ENCODE data around the gene RNF144A. TPM values are rescaled to one million over a fixed set of nuclear protein-coding genes. Genes with fewer than 3 reads are reported as not detected.

Gene RNF144A
- total RNA-seq, 1 experiment from 2014 or later, result 9.5 TPM

- intact Hi-C loops (cut with micrococcal nuclease), result loop anchor here (1.0 to 5.0 kb wide), 5 partner anchors 18 to 62 kb away; no protein-coding TSS in a partner anchor
- H3K79me2 ChIP-seq (ENCODE audit: low read length), result no peaks in the 10 kb centered on the region
- H3K4me2 ChIP-seq (ENCODE audit: low read length), result peak overlapping the region; percentile 81
- H3K9me2 ChIP-seq (replicated peaks; ENCODE audit: low read length), result no peaks in the 10 kb centered on the region
- H3K27me3 ChIP-seq (ENCODE audit: low read length), result no peaks in the 10 kb centered on the region
- peaks cover 59% of the 10 kb centered on the region for H3K4me1 ChIP-seq (ENCODE audit: insufficient read depth, low read length)
- ATAC-seq (peak; percentile 60), DNase-seq (peak; percentile 87)
- ChIA-PET CTCF (interaction anchor here (0.5 to 1.1 kb wide), 3 partner anchors 30 to 120 kb away, joined by 3 to 5 read pairs (median 3); no protein-coding TSS in a partner anchor), POLR2A (ENCODE audit: unreplicated experiment) (no interaction called here)
- peak overlapping the region; percentile 98 for H3K27ac ChIP-seq (ENCODE audit: low read length)
- no peaks in the 10 kb centered on the region; the same call in 1 of the 2 replicates for H3K36me3 ChIP-seq (ENCODE audit: low read depth, low read length)
- no TSS peak for BruUV-seq (replicated peaks)
- H2AFZ ChIP-seq (ENCODE audit: low read length), result no peak overlapping the region
- peak overlapping the region; percentile 89 for H3K9ac ChIP-seq (ENCODE audit: low read length)
- no peaks in the 10 kb centered on the region for H4K20me1 ChIP-seq (ENCODE audit: low read length)
- H3K9me3 ChIP-seq (ENCODE audit: low read length), result no peaks in the 10 kb centered on the region
- H3K4me3 ChIP-seq (ENCODE audit: low read length), result peak overlapping the region; percentile 41
- TF ChIP-seq EZH2 (IDR thresholded peaks at IDR 0.05; ENCODE audit: low read length, unreplicated experiment), result no peak
- no peaks in the 10 kb centered on the region for H3F3A ChIP-seq (ENCODE audit: low read length, unreplicated experiment)
Observed at GRCh38 chr2:6977113-6977741, 60.0 kb downstream of the RNF144A start.

- no peaks in the 10 kb centered on the region for H3K27me3 ChIP-seq (ENCODE audit: low read length)
- ChIA-PET POLR2A (ENCODE audit: unreplicated experiment) (no interaction called here), CTCF (interaction anchor here (1.1 kb wide), 1 partner anchor 30 kb away, joined by 3 read pairs; no protein-coding TSS in a partner anchor)
- no peaks in the 10 kb centered on the region for H3K79me2 ChIP-seq (ENCODE audit: low read length)
- H3F3A ChIP-seq (ENCODE audit: low read length, unreplicated experiment), result no peaks in the 10 kb centered on the region
- H3K36me3 ChIP-seq (ENCODE audit: low read depth, low read length), result no peaks in the 10 kb centered on the region; the same call in 1 of the 2 replicates
- no peaks in the 10 kb centered on the region for H3K9me2 ChIP-seq (replicated peaks; ENCODE audit: low read length)
- H3K9ac ChIP-seq (ENCODE audit: low read length), result peak overlapping the region; percentile 89
- no TSS peak for BruUV-seq (replicated peaks)
- TF ChIP-seq CTCF (conservative IDR thresholded peaks at IDR 0.05; ENCODE audit: low read depth, low read length) (no peak), EZH2 (IDR thresholded peaks at IDR 0.05; ENCODE audit: low read length, unreplicated experiment) (no peak), EZH2phosphoT487 (IDR thresholded peaks at IDR 0.05; ENCODE audit: borderline replicate concordance, low read length) (no peak)
- H3K4me1 ChIP-seq (ENCODE audit: insufficient read depth, low read length), result peaks cover 58% of the 10 kb centered on the region
- peak overlapping the region; percentile 98 for H3K27ac ChIP-seq (ENCODE audit: low read length)
- peak overlapping the region; percentile 41 for H3K4me3 ChIP-seq (ENCODE audit: low read length)
- DNase-seq, result no peak
- H3K9me3 ChIP-seq (ENCODE audit: low read length), result no peaks in the 10 kb centered on the region
- intact Hi-C loops (cut with micrococcal nuclease), result loop anchor here (1.0 to 5.0 kb wide), 5 partner anchors 18 to 63 kb away; no protein-coding TSS in a partner anchor
- H2AFZ ChIP-seq (ENCODE audit: low read length), result no peak overlapping the region
- H3K4me2 ChIP-seq (ENCODE audit: low read length), result peak overlapping the region; percentile 81
- no peaks in the 10 kb centered on the region for H4K20me1 ChIP-seq (ENCODE audit: low read length)
- ATAC-seq, result no peak
Observed at GRCh38 chr2:6977786-6978185, 60.6 kb downstream of the RNF144A start.

- DNase-seq (no peak), ATAC-seq (no peak)
- H2AFZ ChIP-seq (ENCODE audit: low read length), result no peak overlapping the region
- no peaks in the 10 kb centered on the region for H3F3A ChIP-seq (ENCODE audit: low read length, unreplicated experiment)
- no peaks in the 10 kb centered on the region for H3K79me2 ChIP-seq (ENCODE audit: low read length)
- no TSS peak for BruUV-seq (replicated peaks)
- no peak overlapping the region for H3K4me2 ChIP-seq (ENCODE audit: low read length)
- H3K9ac ChIP-seq (ENCODE audit: low read length), result peak overlapping the region; percentile 89; the same call in 1 of the 2 replicates
- no peaks in the 10 kb centered on the region for H4K20me1 ChIP-seq (ENCODE audit: low read length)
- intact Hi-C loops (cut with micrococcal nuclease), result loop anchor here (5.0 kb wide), 1 partner anchor 42 kb away; no protein-coding TSS in a partner anchor
- H3K9me3 ChIP-seq (ENCODE audit: low read length), result no peaks in the 10 kb centered on the region
- peaks cover 46% of the 10 kb centered on the region for H3K4me1 ChIP-seq (ENCODE audit: insufficient read depth, low read length)
- ChIA-PET POLR2A (ENCODE audit: unreplicated experiment) (no interaction called here), CTCF (no interaction called here)
- TF ChIP-seq EZH2 (IDR thresholded peaks at IDR 0.05; ENCODE audit: low read length, unreplicated experiment) (no peak), CTCF (conservative IDR thresholded peaks at IDR 0.05; ENCODE audit: low read depth, low read length) (no peak), EZH2phosphoT487 (IDR thresholded peaks at IDR 0.05; ENCODE audit: borderline replicate concordance, low read length) (no peak)
- H3K27me3 ChIP-seq (ENCODE audit: low read length), result no peaks in the 10 kb centered on the region
- H3K9me2 ChIP-seq (replicated peaks; ENCODE audit: low read length), result no peaks in the 10 kb centered on the region
- H3K4me3 ChIP-seq (ENCODE audit: low read length), result no peak overlapping the region
- H3K36me3 ChIP-seq (ENCODE audit: low read depth, low read length), result no peaks in the 10 kb centered on the region; the same call in 1 of the 2 replicates
- H3K27ac ChIP-seq (ENCODE audit: low read length), result 0 out of 2 replicates have a peak overlapping the region, but pooled peaks have one; percentile 98
Observed at GRCh38 chr2:6978991-6979390, 61.8 kb downstream of the RNF144A start.
